22Rv1 (cell line): ENCODE data around the gene HS6ST2.

Source experiments
- H3K27ac ChIP-seq: fragments of 450-650 bp; 2 replicates; pipeline ENCODE4 v1.5.1; 2017
- ZFX ChIP-seq: fragments of 450-650 bp; IDR thresholded peaks from 2 replicates; pipeline ENCODE4 v1.6.1; 2017; ENCODE audit warnings: antibody characterized with exemption, borderline replicate concordance
- TF ChIP-seq, protein P1 (sequence below): fragments of 450-650 bp; IDR thresholded peaks from 2 replicates; pipeline ENCODE4 v1.5.1; 2017; ENCODE audit warnings: mild to moderate bottlenecking

The HS6ST2 gene

DNA sequence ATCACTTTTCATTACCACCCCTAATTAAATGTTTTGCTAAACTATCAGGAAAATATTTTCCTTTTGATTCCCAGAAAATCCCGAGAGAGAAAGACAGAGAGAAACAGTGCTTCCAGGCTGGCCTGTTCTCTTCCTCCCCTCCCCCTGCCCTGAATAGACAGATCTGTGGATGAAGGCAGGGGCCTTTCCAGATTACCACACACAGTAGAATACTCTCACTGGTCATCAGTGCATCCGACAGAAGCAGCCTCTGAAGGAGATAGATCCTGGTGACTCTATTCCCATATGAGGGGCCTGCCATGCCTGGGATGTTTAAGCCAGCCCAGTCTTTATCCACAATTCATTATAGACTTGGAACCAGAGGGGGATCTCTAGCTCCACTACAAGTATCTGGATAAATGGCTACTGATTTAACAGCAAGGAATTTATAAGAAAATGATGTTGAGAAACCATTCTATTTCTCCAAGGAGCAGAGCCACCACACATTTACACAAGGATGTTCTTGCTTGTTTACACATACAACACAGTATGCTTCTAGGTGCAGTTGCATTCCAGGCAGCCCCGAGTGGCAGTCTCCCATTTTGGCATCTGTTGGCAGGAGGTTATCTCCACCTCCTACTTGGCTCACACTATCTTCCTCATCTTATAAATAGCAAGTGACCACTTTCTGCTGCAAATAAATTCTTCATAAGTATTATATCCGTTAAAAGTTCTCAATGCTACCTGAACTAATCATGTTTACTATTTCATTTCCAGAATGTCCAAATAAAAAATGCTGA lies 115.8 kb downstream of the HS6ST2 start:
- TF ChIP-seq ZFX = no peak
- TF ChIP-seq, protein P1, sequence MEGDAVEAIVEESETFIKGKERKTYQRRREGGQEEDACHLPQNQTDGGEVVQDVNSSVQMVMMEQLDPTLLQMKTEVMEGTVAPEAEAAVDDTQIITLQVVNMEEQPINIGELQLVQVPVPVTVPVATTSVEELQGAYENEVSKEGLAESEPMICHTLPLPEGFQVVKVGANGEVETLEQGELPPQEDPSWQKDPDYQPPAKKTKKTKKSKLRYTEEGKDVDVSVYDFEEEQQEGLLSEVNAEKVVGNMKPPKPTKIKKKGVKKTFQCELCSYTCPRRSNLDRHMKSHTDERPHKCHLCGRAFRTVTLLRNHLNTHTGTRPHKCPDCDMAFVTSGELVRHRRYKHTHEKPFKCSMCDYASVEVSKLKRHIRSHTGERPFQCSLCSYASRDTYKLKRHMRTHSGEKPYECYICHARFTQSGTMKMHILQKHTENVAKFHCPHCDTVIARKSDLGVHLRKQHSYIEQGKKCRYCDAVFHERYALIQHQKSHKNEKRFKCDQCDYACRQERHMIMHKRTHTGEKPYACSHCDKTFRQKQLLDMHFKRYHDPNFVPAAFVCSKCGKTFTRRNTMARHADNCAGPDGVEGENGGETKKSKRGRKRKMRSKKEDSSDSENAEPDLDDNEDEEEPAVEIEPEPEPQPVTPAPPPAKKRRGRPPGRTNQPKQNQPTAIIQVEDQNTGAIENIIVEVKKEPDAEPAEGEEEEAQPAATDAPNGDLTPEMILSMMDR = no peak
- no peak overlapping the region for H3K27ac ChIP-seq

DNA sequence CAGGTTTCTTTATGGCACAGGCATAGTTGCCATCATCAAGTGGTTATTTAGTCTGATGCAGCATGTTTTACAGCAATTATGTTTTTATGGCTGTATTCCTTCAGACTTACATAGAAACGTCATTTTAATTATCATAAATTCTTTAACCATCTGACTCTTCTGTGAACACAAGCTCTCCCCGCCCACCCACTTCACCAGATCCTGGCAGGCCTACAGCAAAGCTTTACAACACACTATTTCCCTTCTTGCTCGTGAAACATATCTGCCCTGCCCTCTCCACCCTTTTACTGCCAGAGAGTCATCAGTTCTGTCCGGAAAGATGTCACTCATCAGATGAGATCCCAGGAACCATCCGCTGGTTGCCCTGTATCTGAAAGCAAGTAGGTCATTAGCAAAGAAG lies 120.5 kb downstream of the HS6ST2 start:
- TF ChIP-seq ZFX = no peak
- TF ChIP-seq, protein P1 = no peak
- no peak overlapping the region for H3K27ac ChIP-seq

DNA sequence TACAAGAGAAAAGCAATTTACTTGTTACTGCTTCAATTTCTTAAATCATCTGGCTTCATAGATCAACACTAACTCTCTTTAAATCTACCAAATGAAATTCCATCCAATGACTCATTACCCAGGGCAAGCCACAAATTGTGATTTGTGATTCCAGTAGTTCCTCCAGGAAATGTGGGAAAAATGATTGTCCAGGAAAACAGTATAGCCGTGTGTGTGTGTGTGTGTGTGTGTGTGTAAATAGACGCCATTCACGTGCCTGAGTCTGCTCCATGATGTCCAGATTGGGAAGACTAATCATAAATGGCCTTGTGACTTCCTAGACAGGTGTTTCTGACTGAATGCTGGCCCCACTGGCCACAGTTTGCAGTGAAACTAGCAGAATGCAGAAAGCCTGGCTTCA lies 121.3 kb downstream of the HS6ST2 start:
- no peak overlapping the region for H3K27ac ChIP-seq

DNA sequence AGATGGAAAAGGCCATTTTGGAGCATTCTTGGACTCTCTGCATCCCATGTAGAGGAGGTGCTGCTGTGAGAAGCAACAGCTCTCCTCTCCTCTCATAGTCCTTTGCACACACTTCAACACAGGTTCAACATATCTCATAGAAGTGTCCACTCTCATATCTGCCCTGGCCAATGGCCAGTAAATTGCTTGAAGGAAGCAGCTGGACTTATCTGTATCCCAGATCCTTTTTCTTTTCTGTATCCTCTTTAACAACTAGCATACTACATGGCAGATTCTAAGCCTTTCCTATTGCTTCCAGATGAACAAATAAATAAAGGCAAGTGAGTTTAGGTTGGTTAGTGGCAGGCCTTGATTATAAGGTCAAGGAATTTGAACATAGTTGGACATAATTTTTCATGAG lies 122.0 kb downstream of the HS6ST2 start:
- H3K27ac ChIP-seq = no peak overlapping the region
- TF ChIP-seq ZFX = no peak
- TF ChIP-seq, protein P1 = no peak

More for the DNA sequence above, 121.3 kb downstream of the HS6ST2 start:
- no peak for TF ChIP-seq ZFX
- TF ChIP-seq, protein P1 = no peak

DNA sequence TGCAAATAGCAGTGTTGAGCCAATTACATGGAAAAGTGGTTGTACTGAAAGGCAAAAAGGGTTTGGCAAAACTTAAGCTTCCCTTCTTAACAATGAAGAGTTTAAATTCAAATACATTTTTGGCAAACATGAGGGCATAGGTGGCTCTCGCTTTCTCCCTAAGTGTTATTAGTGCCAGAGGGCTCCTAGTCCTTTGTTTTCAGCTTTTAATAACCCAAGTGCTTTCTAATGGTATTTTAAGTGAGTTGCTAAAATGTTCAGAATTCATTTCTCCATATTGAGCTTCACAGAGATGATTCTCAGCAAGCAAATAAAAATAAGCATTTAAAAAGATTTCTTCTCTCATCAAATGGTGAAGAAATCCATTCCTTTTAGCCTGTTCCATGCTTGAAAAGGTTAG lies 123.7 kb downstream of the HS6ST2 start:
- no peak for TF ChIP-seq ZFX
- TF ChIP-seq, protein P1 = no peak

DNA sequence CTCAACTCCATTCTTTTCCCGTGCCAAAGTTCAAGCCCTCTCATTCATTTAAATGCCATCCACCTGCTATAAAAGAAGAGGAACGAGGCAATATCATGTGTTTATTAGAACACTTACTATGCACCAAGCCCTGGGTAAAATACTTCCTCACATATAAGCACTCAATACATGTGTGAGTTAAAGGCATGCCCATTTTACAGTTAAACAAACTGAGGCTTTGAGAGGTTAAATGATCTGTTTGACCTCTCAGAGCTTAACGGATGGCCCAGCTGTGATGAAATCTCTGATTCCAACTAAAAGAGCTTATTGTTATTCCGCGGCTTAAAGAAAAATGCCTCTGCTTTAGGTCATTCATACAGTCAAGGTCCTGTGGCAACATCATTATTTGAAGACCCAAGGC lies 124.3 kb downstream of the HS6ST2 start:
- TF ChIP-seq, protein P1 = no peak
- TF ChIP-seq ZFX = no peak
- H3K27ac ChIP-seq = no peak overlapping the region

More for the DNA sequence above, 123.7 kb downstream of the HS6ST2 start:
- no peak overlapping the region for H3K27ac ChIP-seq

DNA sequence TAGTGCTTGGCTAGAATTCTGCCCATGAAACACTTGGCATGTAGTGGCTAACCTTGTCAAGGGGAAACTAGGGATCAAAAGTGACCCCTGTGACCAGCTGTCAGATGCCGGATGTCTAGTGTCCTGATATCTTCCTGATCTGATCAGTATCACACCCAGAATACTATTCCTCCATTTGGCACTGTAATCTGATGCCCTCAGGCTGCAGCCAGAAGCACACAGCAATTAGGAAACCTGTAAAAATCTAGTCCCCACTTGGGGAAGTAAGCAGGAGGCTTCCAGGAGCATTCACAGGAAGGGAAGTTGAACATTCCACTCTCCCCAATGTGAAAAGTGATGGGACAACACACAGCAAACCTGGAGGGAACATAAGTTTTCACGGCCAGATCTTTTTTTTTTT lies 125.1 kb downstream of the HS6ST2 start:
- no peak overlapping the region for H3K27ac ChIP-seq
- TF ChIP-seq ZFX = no peak
- TF ChIP-seq, protein P1 = no peak
